Glutamatergic neuron (in vitro differentiated cells): Measurements from ENCODE around the gene LRRC8C. TPM values are rescaled to one million over a fixed set of nuclear protein-coding genes. Genes with fewer than 3 reads are reported as not detected.

Experiments
- DNase-seq: peaks from one replicate; pipeline ENCODE4 v3.0.0; 2022
- H3K27ac Mint-ChIP-seq: one replicate; pipeline ENCODE4 v1.8.0; 2020; ENCODE audit warnings: mild to moderate bottlenecking, mixed read lengths, inconsistent platforms; ENCODE audit not compliant: unreplicated experiment
- H3K27me3 Mint-ChIP-seq: one replicate; pipeline ENCODE4 v1.8.0; 2020; ENCODE audit warnings: mild to moderate bottlenecking, moderate library complexity, mixed read lengths, inconsistent platforms; ENCODE audit not compliant: unreplicated experiment
- H3K36me3 Mint-ChIP-seq: one replicate; pipeline ENCODE4 v1.8.0; 2020; ENCODE audit warnings: mild to moderate bottlenecking, mixed read lengths, inconsistent platforms; ENCODE audit not compliant: unreplicated experiment
- H3K4me1 Mint-ChIP-seq: one replicate; pipeline ENCODE4 v1.8.0; 2020; ENCODE audit warnings: mild to moderate bottlenecking, low read depth, mixed read lengths, inconsistent platforms; ENCODE audit not compliant: unreplicated experiment
- H3K4me3 Mint-ChIP-seq: one replicate; pipeline ENCODE4 v1.8.0; 2020; ENCODE audit warnings: mild to moderate bottlenecking, mixed read lengths, inconsistent platforms; ENCODE audit not compliant: unreplicated experiment
- H3K9me3 Mint-ChIP-seq: one replicate; pipeline ENCODE4 v1.8.0; 2020; ENCODE audit warnings: mild to moderate bottlenecking, moderate library complexity, mixed read lengths, inconsistent platforms; ENCODE audit not compliant: unreplicated experiment
- CTCF ChIP-seq: fragments of 200-600 bp; sonication (generic); IDR thresholded peaks from one replicate; pipeline ENCODE4 v1.5.0; 2021; ENCODE audit not compliant: partially characterized antibody, unreplicated experiment
- total RNA-seq: library from RNA; stranded (reverse); fragmentation: NEBNext Ultra II Directional; extraction: Animal tissue kit (Norgen Biotek cat#: 25700); gene quantifications from one replicate; pipeline ENCODE4 v1.2.1, GENCODE V29; 2021; ENCODE audit not compliant: unreplicated experiment

The LRRC8C gene
- total RNA-seq, 1 donor from 2014 or later: 2.6 TPM

- H3K4me1 Mint-ChIP-seq: peaks cover 4% of the 10 kb centered on the region
- peak overlapping the region; percentile 88 for H3K4me3 Mint-ChIP-seq
- H3K36me3 Mint-ChIP-seq: no peaks in the 10 kb centered on the region
- peaks cover 2% of the 10 kb centered on the region for H3K27me3 Mint-ChIP-seq
- peaks cover 3% of the 10 kb centered on the region for H3K9me3 Mint-ChIP-seq
- H3K27ac Mint-ChIP-seq: no peak overlapping the region
- no peak for TF ChIP-seq CTCF
- DNase-seq: peak; percentile 63
These were observed 404 bp downstream of the LRRC8C start for GRCh38 chr1:89633248-89633799.

- peak overlapping the region; percentile 31 for H3K27ac Mint-ChIP-seq
- TF ChIP-seq CTCF: no peak
- no peak for DNase-seq
- peak overlapping the region; percentile 88 for H3K4me3 Mint-ChIP-seq
- peaks cover 3% of the 10 kb centered on the region for H3K9me3 Mint-ChIP-seq
- H3K27me3 Mint-ChIP-seq: no peaks in the 10 kb centered on the region
- no peaks in the 10 kb centered on the region for H3K36me3 Mint-ChIP-seq
- H3K4me1 Mint-ChIP-seq: peaks cover 3% of the 10 kb centered on the region
These were observed 1.1 kb downstream of the LRRC8C start for GRCh38 chr1:89633800-89634625.

- Mint-ChIP-seq H3K27ac (no peak overlapping the region), H3K4me3 (no peak overlapping the region), H3K4me1 (no peaks in the 10 kb centered on the region), H3K36me3 (no peaks in the 10 kb centered on the region), H3K9me3 (peaks cover 3% of the 10 kb centered on the region), H3K27me3 (no peaks in the 10 kb centered on the region)
- no peak for TF ChIP-seq CTCF
- DNase-seq: no peak
These were observed 3.2 kb downstream of the LRRC8C start for GRCh38 chr1:89635825-89636815.

GRCh38 chr1:89637496-89637895, 4.6 kb downstream of the LRRC8C start:
- H3K4me1 Mint-ChIP-seq: no peaks in the 10 kb centered on the region
- no peaks in the 10 kb centered on the region for H3K36me3 Mint-ChIP-seq
- no peak for TF ChIP-seq CTCF
- no peak for DNase-seq
- H3K4me3 Mint-ChIP-seq: no peak overlapping the region
- peaks cover 3% of the 10 kb centered on the region for H3K9me3 Mint-ChIP-seq
- no peaks in the 10 kb centered on the region for H3K27me3 Mint-ChIP-seq
- no peak overlapping the region for H3K27ac Mint-ChIP-seq
